HG02870 (cell line): ENCODE data around the gene UFD1.

Experiments
- ATAC-seq: cut with Tn5 transposase; IDR thresholded peaks from one replicate; pipeline ENCODE4 v1.9.1; 2021; ENCODE audit warnings: mild to moderate bottlenecking, moderate library complexity; ENCODE audit not compliant: unreplicated experiment

UFD1 gene, protein sequence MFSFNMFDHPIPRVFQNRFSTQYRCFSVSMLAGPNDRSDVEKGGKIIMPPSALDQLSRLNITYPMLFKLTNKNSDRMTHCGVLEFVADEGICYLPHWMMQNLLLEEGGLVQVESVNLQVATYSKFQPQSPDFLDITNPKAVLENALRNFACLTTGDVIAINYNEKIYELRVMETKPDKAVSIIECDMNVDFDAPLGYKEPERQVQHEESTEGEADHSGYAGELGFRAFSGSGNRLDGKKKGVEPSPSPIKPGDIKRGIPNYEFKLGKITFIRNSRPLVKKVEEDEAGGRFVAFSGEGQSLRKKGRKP

DNA sequence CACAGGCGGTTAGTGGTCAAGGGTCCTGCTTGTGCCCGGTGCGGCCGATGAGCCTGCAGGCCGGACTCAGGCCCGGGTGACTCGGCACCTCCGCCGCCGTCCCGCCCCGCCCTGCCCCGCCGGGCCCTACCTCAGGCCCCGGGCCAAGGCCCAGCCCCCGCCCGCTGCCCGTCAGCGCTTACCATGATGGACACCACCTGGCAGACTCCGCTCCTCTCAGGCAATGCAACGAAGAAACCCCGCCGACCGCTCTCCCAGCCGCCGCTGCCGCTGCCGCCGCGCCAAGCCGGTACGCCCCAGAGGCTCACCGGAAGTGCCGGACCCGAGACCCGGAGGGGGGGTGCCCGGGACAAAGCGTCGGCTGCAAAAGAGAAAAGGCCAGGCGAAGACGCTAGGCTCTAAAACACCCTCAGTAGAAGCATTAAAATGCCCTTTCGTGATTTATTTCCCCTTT, at the start of gene UFD1:
TSS of gene UFD1 (minus strand) at position 293 of the 454 bp plus-strand sequence. CDS start at position 185, 108 bp downstream.
- peak; percentile 47 for ATAC-seq

DNA sequence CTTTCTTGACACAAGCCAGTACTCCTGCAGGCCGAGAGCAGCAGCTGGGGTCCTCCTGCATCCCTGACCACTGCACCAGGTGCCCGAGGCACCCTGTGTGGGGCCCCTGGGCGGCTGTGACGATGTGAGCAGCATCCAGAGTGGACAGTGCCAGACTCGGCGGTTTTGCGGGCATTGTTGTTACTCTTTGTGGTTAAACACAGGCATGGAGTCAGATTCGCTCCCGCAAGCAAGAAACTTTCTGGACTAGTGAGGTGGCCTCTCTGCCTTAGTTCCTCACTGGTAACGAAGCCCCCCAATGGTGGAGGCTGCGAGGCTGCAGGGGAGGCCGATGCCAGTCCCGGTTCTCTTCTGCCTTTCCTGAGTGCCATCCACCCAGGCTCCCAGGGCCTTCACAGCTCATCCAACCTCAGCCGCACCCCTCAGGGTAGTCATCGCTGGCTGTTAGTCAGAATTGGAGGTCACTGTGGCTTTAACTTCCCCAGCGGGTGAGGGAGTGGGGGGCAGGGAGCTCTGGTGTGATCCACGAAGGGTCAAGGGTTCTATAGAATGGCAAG, 48.9 kb upstream of the UFD1 start:
- no peak for ATAC-seq

DNA sequence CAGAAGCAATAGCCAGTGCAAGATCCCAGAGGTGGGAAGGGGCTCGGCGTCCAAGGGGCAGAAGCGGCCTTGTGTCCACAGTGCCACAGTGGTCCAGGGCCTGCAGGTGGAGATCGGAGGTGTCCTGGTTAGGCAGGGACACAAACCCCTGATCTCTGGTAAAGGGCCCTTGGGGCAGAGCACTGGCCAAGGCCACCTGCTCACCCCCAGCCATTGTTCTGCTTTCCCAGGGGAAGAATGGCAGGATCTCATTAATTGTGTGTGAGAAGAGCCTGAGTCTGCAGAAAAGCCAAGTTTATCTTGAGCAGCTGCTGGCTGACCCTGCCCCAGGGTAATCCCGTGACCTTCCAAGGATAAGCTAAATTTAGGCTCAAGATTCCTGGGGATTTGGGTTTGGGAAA, 48.3 kb upstream of the UFD1 start:
- no peak for ATAC-seq

DNA sequence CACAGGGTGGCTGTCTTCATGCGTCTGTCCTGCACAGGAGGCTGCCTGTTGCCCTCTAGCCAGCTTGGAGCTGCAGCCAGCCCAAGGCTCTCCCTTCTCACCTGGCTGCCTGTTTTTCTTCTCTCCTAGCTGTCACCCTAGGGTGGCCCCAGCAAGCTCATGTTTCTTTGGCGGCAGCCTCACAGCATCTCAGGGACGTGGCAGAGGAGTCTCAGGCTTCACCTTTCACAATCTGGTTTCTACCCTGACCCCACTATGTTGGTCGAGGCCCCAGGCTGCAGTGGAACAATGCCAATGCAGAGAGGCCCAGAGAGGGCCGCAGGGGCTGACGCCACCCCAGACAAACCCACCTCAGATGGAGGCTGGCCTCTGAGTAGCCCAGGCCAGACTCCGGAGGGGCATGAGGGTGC, 47.7 kb upstream of the UFD1 start:
- ATAC-seq = no peak

DNA sequence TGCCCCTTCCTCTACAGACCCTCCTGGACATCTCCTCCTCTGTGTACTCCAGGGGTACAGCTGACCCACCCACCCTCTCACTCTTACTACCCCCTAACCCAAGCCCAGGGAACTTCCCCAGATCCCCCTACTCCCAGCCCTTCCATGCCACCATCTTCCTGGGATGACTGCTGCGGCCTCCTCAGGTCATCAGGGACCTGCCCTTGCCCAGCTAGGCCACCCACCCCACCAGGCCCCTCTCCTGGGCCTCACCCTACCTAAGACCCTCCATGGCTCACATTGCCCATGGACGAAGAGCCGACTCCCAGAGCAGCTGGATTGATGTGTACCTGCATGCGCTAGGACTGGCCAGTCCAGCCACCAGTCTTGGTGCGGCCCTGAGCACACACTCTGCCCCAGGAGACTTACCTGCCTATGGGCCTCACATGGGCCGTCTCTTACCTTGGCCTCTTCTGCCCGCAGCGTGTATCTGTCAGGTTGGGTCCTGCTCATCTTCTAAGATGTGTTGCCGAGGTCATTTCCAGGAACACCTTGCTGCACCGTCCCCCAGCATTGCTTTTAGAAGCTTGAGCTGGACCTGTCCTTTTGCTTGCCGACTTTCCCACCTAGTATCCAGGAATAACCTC, 47.2 kb upstream of the UFD1 start:
- ATAC-seq = no peak

DNA sequence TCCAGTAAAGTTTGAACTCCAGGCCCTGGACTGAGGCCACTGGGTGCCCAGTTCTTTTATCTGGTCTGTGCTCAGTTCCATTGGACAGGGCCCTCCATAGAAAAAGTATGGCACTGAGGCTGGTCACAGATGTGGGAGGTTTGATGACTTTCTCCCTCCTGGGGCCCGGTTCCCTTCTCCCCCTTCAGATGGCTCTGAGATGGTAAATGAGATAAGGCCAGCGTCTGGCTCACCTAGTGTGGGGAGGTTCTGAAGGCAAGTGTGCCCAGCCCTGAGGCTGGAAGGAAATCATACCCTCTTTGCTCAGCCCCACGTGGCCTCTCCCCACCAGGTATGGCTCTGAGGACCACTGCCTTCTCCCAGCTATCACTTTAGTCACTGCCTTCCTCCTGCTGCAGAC, 46.7 kb upstream of the UFD1 start:
- ATAC-seq = no peak

DNA sequence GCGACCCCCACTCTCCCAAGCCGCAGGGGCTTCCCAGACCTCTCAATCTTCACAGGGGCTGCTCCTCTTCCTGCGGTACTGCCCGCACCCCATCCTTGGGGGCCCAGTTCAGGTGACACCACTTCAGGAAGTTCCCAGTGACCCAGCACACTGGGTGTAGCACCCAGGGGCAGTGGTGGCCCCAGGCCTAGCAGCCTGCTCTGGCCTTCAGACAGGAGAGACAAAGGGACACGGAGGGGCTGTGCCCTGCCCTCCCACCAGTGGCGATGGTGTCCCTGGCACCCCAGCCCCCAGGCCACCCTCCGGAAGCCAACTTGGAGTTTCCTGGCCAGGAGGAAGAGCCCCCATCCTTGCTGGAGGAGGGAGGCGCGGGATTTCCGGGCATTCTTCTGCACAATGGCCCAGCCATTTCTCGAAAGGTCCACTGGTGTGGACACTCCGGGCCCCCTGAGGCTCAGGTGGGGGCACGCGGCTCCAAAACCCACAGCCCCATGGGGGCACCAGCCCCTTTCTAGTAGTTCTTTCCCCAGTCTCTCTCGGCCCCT, 46.2 kb upstream of the UFD1 start:
- no peak for ATAC-seq

DNA sequence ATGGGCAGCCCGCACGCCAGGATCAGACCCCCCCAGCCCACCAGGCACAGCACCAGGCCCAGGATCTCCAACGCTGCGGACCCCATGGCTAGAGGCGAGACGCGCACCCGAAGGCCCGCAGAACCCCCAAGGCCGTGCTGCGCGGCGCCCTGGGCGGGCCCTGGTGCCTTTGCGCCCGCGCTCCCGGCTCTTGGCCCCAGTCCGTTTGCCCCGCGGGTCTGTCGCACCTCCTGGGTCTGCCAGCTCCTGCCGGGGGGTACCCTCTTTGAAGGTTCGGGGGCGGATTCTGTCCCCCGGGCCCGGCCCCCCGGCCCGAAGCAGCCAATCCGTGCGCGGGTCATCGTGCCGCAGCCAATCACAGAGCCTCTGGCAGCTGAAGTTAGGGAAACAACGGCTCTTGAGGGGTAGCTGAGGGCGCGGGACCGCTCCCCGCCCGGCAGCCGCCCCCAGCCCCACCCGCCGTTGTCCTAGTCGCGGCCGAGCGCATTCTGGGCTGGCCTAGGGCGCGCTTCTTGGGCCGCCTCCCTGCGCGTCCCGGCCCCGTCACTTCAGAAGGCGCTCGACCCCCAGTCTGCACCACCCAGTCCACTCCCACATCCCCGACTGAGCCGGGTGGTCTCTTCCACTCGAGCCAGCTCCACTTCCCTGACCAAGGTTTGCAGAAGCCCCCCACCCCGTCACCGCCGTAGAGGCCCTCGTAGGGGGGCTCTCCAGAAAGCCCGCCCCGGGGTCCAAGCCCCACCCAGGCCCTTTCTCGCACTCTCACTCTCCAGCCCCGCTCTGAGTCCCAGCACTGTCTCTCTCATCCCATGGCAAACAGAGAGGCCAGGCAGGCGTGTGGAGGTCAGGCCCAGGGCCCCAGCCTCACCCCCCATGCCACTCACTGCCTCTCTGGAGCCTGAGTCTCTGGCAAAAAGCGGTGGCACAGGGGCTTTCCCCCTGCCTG, 45.5 kb upstream of the UFD1 start, which contains the start of gene CLDN5:
TSS of gene CLDN5 (minus strand) at position 241 of the 946 bp plus-strand sequence. CDS start at position 86, 155 bp downstream.
- no peak for ATAC-seq

DNA sequence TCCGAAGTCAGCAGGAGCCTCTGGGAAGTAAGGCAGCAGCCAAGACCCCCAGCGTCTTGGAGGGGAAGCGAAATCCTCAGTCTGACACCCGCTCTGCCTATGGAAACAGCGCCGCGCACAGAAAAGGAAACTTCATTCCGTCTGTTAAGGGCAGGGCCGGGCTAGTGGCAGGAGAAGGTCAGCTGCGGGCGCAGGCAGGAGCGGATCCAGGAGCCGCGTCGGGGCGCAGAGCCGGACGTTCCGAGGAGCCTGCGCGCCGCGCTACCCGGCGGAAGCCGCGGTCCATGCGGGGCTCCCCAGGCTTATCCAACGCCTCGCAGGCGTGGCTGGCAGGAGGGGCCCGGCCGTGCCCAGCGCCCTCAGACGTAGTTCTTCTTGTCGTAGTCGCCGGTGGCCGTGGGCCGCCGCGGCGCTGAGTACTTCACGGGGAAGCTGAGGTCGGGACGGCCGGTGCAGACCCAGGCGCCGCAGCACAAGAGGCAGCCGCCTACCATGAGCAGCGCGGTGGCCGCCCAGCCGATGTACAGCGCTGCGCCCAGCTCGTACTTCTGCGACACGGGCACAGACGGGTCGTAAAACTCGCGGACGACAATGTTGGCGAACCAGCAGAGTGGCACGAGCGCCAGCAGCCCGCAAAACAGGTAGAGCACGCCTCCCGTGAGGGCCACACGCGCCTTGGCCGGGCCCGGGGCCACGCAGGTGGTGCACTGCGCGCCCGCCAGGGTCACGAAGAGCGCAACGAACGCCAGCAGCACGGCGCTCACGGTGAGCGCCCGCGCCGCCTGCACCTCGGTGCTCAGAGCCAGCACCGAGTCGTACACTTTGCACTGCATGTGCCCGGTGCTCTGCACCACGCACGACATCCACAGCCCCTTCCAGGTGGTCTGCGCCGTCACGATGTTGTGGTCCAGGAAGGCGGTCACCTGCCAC, 44.5 kb upstream of the UFD1 start:
- ATAC-seq = no peak

DNA sequence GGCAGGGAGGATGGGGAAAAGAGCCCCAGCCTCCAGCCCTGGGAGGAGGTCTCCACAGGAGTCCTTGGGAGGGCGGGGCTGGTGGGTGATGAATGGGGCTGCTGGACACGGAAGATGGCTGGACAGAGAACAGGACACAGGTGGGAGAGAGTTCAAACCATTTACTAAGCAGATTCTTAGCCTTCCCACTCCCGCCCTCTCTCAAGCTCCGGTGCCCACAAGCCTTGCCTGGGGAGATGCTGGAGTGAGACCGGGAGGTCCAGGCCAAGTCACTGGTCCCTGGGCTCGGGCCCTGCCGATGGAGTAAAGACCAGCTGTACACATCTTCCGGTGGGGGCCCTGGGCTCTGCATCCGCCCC, 43.9 kb upstream of the UFD1 start:
- no peak for ATAC-seq

DNA sequence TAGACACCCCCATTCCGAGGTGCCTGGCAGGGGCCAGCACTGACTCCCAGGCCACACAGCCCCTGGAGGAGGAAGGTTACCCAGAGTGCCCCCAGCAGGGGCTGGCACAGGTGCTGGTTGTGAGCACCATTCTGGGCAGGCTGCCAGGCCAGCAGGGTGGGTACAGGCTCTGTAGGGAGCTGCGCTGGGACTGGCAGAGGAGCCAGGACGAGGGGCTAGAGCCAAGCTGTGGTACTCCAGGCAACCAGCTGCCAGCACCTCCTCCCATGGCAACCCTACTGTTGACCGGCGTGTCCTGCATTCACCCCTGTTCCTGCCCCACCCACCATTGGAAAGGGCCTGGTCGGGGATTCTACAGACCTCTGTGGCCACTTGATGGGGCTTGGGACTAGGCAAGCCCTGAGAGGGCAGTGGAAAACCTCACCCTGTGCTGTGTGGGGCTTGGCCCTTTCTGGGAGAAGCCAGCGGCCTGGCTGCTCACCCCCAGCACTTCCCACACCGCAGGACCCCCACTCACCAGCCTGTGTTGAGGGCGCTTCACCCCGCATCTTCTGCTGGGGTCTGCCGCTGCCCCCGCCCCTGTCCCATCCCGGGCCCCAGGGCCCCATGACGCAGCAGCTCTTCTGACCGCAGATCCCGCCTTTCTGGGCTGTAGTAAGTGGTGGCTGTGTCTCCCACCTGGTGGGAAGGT, 43.3 kb upstream of the UFD1 start:
- no peak for ATAC-seq

DNA sequence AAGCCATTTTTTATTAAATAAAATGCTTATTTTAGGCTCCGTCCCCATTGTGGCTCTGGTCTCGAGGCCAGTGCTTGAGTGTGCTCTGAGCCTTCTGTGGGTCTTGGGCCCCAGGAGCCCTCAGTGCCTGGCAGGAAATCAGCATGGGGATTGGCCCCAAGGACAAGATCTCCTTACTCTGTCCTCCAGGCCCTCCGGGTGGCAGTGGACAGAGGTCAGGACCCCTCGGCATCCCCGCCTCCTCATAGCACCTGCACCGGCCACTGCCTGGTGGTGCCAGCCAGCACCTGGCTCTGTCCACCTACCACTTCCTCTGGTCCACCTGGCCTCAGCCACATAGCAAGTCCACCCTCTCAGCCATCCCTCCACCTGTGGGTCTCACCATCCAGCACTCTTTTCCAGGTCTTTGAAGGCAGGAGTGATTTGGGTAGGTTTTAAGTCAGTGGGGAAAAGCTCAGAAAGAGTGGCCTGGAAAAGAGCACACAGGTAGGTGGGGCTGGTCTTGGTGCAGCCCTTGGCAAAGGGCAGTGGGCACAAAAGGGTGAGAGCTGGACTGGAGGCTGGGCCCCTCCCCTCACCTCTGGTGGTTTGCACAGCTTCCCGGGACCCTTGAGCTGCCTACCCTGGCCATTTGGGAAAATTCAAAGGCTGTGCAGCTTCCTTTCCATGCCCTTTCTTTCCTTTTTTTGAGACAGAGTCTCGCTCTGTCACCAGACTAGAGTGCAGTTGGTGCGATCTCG, 41.7 kb upstream of the UFD1 start:
- ATAC-seq = no peak

DNA sequence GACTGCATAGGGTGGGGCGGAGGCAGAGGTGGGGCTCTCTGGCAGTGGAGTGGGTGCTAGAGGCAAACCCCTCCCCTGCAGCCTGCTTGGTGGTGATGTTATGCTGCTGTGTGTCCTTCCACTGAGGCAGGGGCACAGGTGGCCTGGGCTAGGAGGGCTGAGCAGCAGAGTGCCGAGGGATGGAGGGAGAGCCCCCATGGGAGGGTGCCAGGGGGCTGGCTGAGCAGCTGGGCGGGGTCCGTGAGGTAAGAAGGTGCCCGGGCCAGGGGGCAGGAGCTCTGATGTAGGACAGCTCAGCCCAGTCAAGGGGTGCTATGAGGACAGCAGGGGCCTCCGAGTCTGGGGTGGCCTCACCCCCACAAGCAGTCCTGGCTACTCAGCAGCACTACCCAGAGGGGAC, 41.0 kb upstream of the UFD1 start:
- ATAC-seq = no peak

DNA sequence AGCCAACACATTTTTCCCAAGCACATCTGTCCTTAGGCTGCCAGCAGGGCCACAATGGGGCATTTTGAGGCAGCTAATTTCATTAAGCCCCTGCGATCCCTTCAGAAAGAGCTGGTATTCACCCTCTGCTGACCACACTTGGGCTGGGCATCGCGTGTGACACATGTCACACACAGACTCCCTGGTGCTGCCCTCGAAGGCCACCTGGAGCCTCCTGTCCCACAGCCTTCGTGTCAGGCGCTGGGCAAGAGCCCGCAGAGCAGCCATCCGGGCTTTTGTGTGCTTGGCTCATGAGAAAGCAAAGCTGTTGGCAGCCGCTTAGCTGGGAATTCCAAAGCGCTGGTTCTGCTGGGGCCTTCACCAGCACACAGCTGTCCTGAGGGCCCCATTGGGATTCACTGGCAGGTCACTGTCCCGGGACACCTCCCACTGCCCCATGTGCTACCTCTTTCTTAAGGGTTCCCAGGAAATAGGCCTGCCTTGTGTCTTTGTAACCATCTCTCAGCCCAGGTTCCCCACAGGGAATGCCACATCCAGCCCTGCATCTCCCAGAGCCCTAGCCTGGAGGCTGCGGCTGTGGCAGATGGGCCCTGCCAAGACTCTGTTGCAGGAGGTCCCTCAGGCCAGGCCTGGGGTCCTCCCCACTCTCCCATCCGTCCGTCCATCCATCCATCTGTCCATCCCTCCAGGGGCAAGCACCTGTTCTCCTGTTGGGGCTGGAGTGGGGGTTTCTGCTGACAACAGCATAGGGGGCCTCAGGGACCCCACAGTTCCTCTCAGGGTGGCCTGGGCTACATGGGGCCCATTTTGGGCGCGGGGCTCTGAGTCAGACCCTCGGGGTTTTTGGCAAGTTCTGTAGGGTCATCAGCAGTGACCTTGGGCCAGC, 40.3 kb upstream of the UFD1 start:
- ATAC-seq = no peak

DNA sequence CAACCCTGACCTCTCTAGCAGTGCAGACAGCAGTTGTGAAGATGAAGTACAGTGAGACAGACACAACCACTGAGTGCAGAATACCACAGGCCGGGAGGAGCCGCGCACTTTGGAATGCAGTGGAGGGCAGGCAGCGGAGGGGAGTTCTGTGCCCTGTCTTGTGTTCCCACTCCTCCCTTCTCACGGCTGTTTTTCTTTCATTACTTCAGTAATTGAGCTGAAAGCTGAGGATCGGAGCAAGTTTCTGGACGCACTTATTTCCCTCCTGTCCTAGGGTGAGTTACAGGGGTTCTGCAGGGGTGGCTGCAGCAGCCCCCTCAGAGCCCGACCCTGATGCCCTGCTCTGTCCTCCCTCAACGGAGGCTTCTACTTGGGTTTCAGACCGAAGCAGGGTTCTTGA, 39.6 kb upstream of the UFD1 start:
- ATAC-seq = no peak

DNA sequence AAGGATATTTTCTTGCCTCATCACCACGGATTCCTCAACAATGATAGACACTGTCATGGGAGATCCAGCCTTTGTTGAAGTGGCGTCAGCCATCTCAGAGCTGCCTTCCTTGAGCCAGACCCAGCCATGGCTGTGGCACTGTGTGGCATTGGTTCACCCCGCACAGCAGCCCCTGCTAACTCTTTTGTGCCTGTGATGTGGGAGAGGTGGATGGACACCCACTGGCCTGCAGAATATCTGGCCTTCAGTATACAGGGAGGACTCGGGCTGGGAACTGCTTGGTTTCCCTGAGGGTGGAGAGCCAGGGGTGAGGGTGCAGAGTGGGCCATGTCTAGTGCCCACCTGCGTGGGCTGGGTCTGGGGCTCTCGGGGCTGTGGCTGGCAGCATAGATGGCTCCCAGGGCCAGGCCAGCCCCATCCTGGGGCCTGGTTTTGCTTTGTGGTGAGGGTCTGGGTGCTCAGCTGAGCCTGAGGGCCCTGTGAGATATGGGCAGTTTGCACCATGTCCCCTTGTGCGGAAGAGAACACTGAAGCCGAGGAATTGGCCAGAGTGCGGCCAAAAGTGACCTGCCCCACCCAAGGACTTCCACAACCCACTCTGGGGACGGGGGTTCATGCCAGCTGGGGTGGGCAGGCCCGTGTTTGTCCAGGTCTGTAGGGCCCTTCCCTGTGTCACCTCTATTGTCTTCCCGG, 39.1 kb upstream of the UFD1 start:
- no peak for ATAC-seq

DNA sequence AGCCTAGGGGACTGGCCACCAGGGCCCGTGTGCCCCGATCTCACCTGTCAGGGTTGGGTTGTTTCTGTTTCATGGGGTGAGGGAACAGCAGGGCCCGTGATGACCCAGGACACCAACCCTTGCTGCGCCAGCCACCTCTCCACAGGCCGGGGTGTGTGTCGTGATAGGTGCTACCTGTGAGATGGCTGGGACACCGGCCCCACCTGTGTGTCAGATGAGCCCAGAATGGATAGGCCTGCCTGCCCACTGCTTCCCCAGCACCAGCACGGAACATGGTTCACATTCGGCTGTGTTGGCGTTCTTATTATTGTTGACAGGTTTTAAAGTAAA, 38.1 kb upstream of the UFD1 start:
- ATAC-seq = no peak
